Esophagus muscularis mucosa (tissue), 4 donors: Measurements from ENCODE around the gene SGTA. TPM values are rescaled to one million over a fixed set of nuclear protein-coding genes. Genes with fewer than 3 reads are reported as not detected.
"Not testable (repeated sequence)": the region's sequence is repeated elsewhere in the genome, so short reads cannot be mapped to it uniquely, and the experiment has no call there.

Experiments
- DNase-seq: peaks from one replicate; pipeline ENCODE4 v3.0.0-alpha.2; 2017; ENCODE audit errors: extremely low spot score
- H3K27ac ChIP-seq, 4 donors: fragments of 200-600 bp; sonication (generic); replicated peaks in 1 of 4; 1 replicate in 3 of 4; 2 replicates in 1 of 4; pipeline ENCODE4 v1.5.1; 2016 to 2019; ENCODE audit warnings: mild to moderate bottlenecking in 1 of 4
- H3K27me3 ChIP-seq, 4 donors: fragments of 200-600 bp; sonication (generic); one replicate each; pipeline versions ENCODE4 v1.5.1 to v1.6.0; 2016 to 2019
- H3K36me3 ChIP-seq, 4 donors: fragments of 200-600 bp; sonication (generic); one replicate each; pipeline ENCODE4 v1.5.1; 2016 to 2019
- H3K4me1 ChIP-seq, 4 donors: fragments of 200-600 bp; sonication (generic); one replicate each; pipeline ENCODE4 v1.5.1; 2016 to 2019
- H3K4me3 ChIP-seq, 4 donors: fragments of 200-600 bp; sonication (generic); 1 replicate in 2 of 4; 2 replicates in 2 of 4; pipeline ENCODE4 v1.5.1; 2016 to 2019; ENCODE audit warnings: mild to moderate bottlenecking in 4 of 4, moderate library complexity in 1 of 4
- H3K9me3 ChIP-seq, 4 donors: fragments of 200-600 bp; sonication (generic); 1 replicate in 3 of 4; 2 replicates in 1 of 4; pipeline ENCODE4 v1.5.1; 2016 to 2019
- EP300 ChIP-seq: sonication (generic); formaldehyde crosslinking; IDR thresholded peaks from one replicate; pipeline ENCODE4 v1.6.1; 2017; ENCODE audit warnings: antibody characterized with exemption
- POLR2A ChIP-seq: fragments of 450-650 bp; IDR thresholded peaks from one replicate; pipeline ENCODE4 v1.6.1; 2017; ENCODE audit warnings: antibody characterized with exemption, moderate library complexity, mild to moderate bottlenecking, low read depth
- POLR2AphosphoS5 ChIP-seq, 2 donors: sonication (generic); formaldehyde crosslinking; IDR thresholded peaks; one replicate each; pipeline ENCODE4 v1.6.1; 2017; ENCODE audit warnings: antibody characterized with exemption in 2 of 2
- WGBS: methylation state at CpG from one replicate; pipeline ENCODE4 v1.1.5; 2018; 5-methylcytosine and 5-hydroxymethylcytosine counted together
- intact Hi-C: fragments of 100-400 bp; cut with DNase I; formaldehyde crosslinking; loops from one replicate; pipeline ENCODE4 v1.15.1; 2023
- total RNA-seq, 4 donors: library from RNA; depleted of rRNA; stranded (reverse); fragments of >200 nt; gene quantifications; one replicate each; pipeline versions ENCODE4 v1.1.0 to v1.2.1, GENCODE V29; 2016
- TF ChIP-seq, protein P1 (sequence below), 3 experiments: fragments of 200-600 bp in 2 of 3; fragments of 450-650 bp in 1 of 3; sonication (generic) in 2 of 3; IDR thresholded peaks; one replicate each; pipeline ENCODE4 v1.5.1; 2017 to 2019; ENCODE audit warnings: antibody characterized with exemption in 3 of 3, mild to moderate bottlenecking in 2 of 3, moderate library complexity in 1 of 3

The SGTA gene
- total RNA-seq, 4 donors from 2014 or later, result 53.6 to 71.2 (median 59.2) TPM

DNA sequence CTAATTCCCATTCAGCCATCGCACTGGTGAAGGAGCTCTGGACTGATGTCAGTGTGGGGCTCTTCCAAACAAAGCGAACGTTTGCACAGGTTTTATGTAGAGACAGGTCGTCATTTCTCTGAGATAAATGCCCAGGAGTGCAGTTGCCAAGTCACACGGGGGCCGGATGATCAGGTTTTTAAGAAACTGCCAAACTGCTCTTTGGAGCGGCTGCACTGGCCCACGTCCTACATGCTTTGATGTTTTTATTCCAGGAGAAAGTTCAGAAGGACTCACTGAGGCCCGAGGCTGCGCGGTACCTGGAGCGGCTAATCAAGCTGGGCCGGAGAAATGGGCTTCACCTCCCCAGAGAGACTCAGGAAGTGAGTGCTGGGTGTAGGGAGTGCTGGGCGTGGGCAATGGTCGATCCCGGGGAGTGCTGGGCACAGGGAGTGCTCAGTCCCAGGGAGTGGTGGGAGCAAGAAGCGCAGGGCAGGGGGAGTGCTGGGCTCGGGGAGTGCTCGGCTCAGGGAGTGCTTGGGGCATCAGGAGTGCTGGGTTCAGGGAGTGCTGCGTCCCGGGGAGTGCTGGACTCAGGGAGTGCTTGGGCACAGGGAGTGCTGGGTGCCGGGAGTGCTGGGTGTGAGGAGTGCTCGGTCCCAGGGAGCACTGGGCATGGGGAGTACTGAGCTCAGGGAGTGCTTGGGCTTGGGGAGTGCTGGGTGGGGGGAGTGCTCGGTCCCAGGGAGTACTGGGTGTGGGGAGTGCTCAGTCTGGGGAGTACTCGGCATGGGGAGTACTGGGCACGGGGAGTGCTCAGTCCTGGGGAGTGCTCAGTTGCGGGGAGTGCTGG, 13.0 kb upstream of the SGTA start:
- DNase-seq, result no peak
- 83% methylated on average over 17 of the region's 27 CpGs for WGBS
- no peak overlapping the region for H3K27ac ChIP-seq

DNA sequence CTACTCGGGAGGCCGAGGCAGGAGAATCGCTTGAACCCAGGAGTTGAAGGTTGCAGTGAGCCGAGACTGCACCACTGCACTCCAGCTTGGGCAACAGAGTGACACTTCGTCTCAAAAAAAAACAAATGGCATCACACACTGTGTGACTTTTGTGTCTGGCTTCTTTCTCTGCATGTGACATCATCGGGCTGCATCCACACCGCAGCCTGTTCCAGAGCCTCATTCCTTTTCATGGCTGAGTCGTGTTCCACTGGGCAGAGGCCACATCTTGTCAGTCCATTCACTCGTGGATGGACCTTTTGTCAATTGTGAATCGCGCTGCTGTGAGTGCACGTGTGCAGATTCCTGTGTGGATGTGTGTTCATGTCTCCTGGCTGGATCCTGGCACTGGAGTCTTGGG, 10.5 kb upstream of the SGTA start:
- no peak overlapping the region for H3K4me3 ChIP-seq
- DNase-seq, result no peak
- H3K36me3 ChIP-seq, result peaks cover 13 to 88% (median 62%) of the 10 kb centered on the region in 4 donors
- H3K9me3 ChIP-seq, result no peaks in the 10 kb centered on the region
- 92% methylated on average over 12 of the region's 12 CpGs for WGBS
- H3K27me3 ChIP-seq, result no peaks in the 10 kb centered on the region
- TF ChIP-seq POLR2A, result no peak
- TF ChIP-seq, protein P1, sequence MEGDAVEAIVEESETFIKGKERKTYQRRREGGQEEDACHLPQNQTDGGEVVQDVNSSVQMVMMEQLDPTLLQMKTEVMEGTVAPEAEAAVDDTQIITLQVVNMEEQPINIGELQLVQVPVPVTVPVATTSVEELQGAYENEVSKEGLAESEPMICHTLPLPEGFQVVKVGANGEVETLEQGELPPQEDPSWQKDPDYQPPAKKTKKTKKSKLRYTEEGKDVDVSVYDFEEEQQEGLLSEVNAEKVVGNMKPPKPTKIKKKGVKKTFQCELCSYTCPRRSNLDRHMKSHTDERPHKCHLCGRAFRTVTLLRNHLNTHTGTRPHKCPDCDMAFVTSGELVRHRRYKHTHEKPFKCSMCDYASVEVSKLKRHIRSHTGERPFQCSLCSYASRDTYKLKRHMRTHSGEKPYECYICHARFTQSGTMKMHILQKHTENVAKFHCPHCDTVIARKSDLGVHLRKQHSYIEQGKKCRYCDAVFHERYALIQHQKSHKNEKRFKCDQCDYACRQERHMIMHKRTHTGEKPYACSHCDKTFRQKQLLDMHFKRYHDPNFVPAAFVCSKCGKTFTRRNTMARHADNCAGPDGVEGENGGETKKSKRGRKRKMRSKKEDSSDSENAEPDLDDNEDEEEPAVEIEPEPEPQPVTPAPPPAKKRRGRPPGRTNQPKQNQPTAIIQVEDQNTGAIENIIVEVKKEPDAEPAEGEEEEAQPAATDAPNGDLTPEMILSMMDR (IDR thresholded peaks at IDR 0.05), result no peak
- no peak for TF ChIP-seq POLR2AphosphoS5 (IDR thresholded peaks at IDR 0.05)
- no peak for TF ChIP-seq EP300
- intact Hi-C loops, result no loop called here
- H3K27ac ChIP-seq, result no peak overlapping the region
- H3K4me1 ChIP-seq, result peaks cover 0 to 11% (median 0%) of the 10 kb centered on the region in 4 donors

More for the DNA sequence above, 13.0 kb upstream of the SGTA start:
- Histone ChIP-seq H3K9me3 (no peaks in the 10 kb centered on the region), H3K27me3 (no peaks in the 10 kb centered on the region), H3K4me1 (peaks cover 0 to 11% (median 0%) of the 10 kb centered on the region in 4 donors), H3K4me3 (no peak overlapping the region), H3K36me3 (peaks cover 30 to 98% (median 69%) of the 10 kb centered on the region in 4 donors)
- TF ChIP-seq, protein P1 (IDR thresholded peaks at IDR 0.05), result no peak
- TF ChIP-seq POLR2A (no peak), POLR2AphosphoS5 (IDR thresholded peaks at IDR 0.05) (no peak), EP300 (no peak)
- intact Hi-C loops, result no loop called here

DNA sequence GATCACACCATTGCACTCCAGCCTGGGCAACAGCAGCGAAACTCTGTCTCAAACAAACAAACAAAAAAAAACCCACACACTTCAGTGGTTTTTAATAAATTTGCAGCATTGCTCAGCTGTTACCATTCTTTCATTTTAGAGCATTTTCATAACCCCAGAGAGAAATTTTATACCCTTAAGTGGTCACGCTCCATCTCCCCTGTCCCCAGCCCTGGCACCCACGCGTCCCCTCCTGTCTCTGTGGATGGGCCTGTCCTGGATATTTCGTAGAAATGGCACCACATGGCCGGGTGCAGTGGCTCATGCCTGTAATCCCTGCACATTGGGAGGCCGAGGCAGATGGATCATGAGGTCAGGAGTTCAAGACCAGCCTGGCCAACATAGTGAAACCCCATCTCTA, 10.1 kb upstream of the SGTA start:
- intact Hi-C loops, result no loop called here

DNA sequence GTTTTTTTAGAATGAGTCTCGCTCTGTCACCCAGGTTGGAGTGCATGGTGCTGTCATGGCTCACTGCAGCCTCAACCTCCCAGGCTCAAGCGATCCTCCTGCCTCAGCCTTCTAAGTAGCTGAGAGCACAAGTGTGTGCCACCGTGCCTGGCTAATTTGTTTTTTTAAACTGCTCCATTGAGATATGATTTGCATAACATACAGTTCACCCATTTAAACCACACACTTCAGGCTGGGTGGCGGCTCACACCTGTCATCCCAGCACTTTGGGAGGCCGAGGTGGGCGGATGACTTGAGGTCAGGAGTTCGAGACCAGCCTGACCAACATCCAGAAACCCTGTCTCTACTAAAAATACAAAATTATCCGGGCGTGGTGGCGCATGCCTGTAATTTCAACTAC, 9.6 kb upstream of the SGTA start:
- intact Hi-C loops, H3K4me1 ChIP-seq, DNase-seq, H3K4me3 ChIP-seq, H3K9me3 ChIP-seq, H3K27ac ChIP-seq, H3K27me3 ChIP-seq: not testable (repeated sequence)
- peaks cover 13 to 84% (median 60%) of the 10 kb centered on the region in 4 donors for H3K36me3 ChIP-seq
- WGBS, result 98% methylated on average over 10 of the region's 10 CpGs

More for the DNA sequence above, 10.1 kb upstream of the SGTA start:
- Histone ChIP-seq H3K4me3 (no peak overlapping the region), H3K36me3 (peaks cover 13 to 88% (median 60%) of the 10 kb centered on the region in 4 donors), H3K27me3 (no peaks in the 10 kb centered on the region), H3K9me3 (no peaks in the 10 kb centered on the region), H3K4me1 (peaks cover 0 to 7% (median 0%) of the 10 kb centered on the region in 4 donors), H3K27ac (no peak overlapping the region)
- DNase-seq, result no peak
- TF ChIP-seq EP300 (no peak), POLR2A (no peak)
- TF ChIP-seq, protein P1 (IDR thresholded peaks at IDR 0.05), result no peak
- 96% methylated on average over 7 of the region's 7 CpGs for WGBS

DNA sequence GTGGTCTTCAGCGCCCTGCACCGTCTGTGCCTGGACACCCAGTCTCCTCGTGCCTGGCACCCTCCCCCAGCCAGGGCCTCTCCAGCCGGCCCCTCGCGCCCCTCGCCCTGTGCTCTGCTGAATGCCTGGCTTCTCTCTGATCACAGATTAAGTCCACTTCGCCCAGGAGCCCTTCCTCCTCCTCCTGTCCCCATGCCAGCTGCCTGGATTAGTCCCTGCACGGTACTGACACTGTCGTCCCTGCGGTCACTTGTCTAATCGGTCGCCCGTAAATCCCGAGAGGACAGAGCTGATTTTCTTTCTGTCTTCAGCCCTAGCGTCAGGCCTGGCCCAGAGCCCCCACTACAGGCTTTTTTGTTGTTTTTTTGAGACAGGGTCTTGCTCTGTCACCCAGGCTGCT, 8.8 kb upstream of the SGTA start:
- no peak overlapping the region for H3K4me3 ChIP-seq
- H3K27ac ChIP-seq, result no peak overlapping the region
- TF ChIP-seq, protein P1 (IDR thresholded peaks at IDR 0.05), result no peak
- TF ChIP-seq POLR2A (no peak), EP300 (no peak), POLR2AphosphoS5 (IDR thresholded peaks at IDR 0.05) (no peak)
- DNase-seq, result no peak
- 91% methylated on average over 16 of the region's 16 CpGs for WGBS
- H3K4me1 ChIP-seq, result peaks cover 0 to 6% (median 2%) of the 10 kb centered on the region in 4 donors
- intact Hi-C loops, result no loop called here
- H3K9me3 ChIP-seq, result no peaks in the 10 kb centered on the region
- H3K27me3 ChIP-seq, result no peaks in the 10 kb centered on the region
- peaks cover 13 to 76% (median 57%) of the 10 kb centered on the region in 4 donors for H3K36me3 ChIP-seq
